Fibroblast of skin of left biceps (primary cell): ENCODE data around the gene CNTD1.
"Not testable (repeated sequence)": the region's sequence is repeated elsewhere in the genome, so short reads cannot be mapped to it uniquely, and the experiment has no call there.

ENCODE experiments used
- DNase-seq, 2 experiments: peaks; one replicate each; pipeline ENCODE4 v3.0.0-alpha.2; 2013; ENCODE audit warnings: low read depth in 2 of 2

CNTD1 gene

GRCh38 chr17:42846594-42847280, 48.1 kb downstream of the CNTD1 start:
- DNase-seq, result no peak

GRCh38 chr17:42848093-42848492, 49.4 kb downstream of the CNTD1 start:
- no peak for DNase-seq

- DNase-seq, result no peak
These were observed 50.4 kb downstream of the CNTD1 start for GRCh38 chr17:42849031-42849430.

GRCh38 chr17:42849451-42850181, 51.0 kb downstream of the CNTD1 start:
- DNase-seq, result no peak

GRCh38 chr17:42850954-42851353, 52.3 kb downstream of the CNTD1 start, which contains the start of gene AOC3:
Gene AOC3 (plus strand): TSS chr17:42851199. CDS start chr17:42851344, 145 bp downstream.
- DNase-seq, result no peak

GRCh38 chr17:42851371-42852240, 52.9 kb downstream of the CNTD1 start:
- DNase-seq, result not testable (repeated sequence)

- no peak for DNase-seq
These were observed 53.7 kb downstream of the CNTD1 start for GRCh38 chr17:42852351-42852750.

GRCh38 chr17:42853004-42853403, 54.3 kb downstream of the CNTD1 start:
- no peak for DNase-seq

GRCh38 chr17:42853597-42853967, 54.9 kb downstream of the CNTD1 start:
- DNase-seq, result no peak

- DNase-seq, result no peak
These were observed 55.5 kb downstream of the CNTD1 start for GRCh38 chr17:42853968-42854790.

- no peak for DNase-seq
These were observed 56.5 kb downstream of the CNTD1 start for GRCh38 chr17:42855048-42855596.

- DNase-seq, result not testable (repeated sequence)
These were observed 57.4 kb downstream of the CNTD1 start for GRCh38 chr17:42856093-42856492.

GRCh38 chr17:42856516-42856915, 57.9 kb downstream of the CNTD1 start:
- DNase-seq, result not testable (repeated sequence)

GRCh38 chr17:42857389-42857788, 58.7 kb downstream of the CNTD1 start:
- DNase-seq, result no peak
